Panc1 (cell line): ENCODE measurements around the gene MAGED4B.

ENCODE experiments used
- CTCF ChIP-seq: fragments of 450-650 bp; IDR thresholded peaks from 2 replicates; pipeline ENCODE4 v1.5.1; 2017; ENCODE audit warnings: mild to moderate bottlenecking
- POLR2AphosphoS5 ChIP-seq: IDR thresholded peaks from 2 replicates; pipeline ENCODE4 v1.6.1; 2012; ENCODE audit warnings: mild to moderate bottlenecking, low read depth, low read length, moderate library complexity
- TF ChIP-seq, protein P1 (sequence below), 2 experiments: IDR thresholded peaks; 2 replicates each; pipeline ENCODE4 v1.6.1; 2011 to 2012; ENCODE audit warnings: low read depth in 2 of 2, control low read depth in 1 of 2, low read length in 1 of 2, mild to moderate bottlenecking in 1 of 2, moderate library complexity in 1 of 2; ENCODE audit not compliant: insufficient read depth in 1 of 2

- TF ChIP-seq CTCF (no peak), POLR2AphosphoS5 (no peak)
- TF ChIP-seq, protein P1, sequence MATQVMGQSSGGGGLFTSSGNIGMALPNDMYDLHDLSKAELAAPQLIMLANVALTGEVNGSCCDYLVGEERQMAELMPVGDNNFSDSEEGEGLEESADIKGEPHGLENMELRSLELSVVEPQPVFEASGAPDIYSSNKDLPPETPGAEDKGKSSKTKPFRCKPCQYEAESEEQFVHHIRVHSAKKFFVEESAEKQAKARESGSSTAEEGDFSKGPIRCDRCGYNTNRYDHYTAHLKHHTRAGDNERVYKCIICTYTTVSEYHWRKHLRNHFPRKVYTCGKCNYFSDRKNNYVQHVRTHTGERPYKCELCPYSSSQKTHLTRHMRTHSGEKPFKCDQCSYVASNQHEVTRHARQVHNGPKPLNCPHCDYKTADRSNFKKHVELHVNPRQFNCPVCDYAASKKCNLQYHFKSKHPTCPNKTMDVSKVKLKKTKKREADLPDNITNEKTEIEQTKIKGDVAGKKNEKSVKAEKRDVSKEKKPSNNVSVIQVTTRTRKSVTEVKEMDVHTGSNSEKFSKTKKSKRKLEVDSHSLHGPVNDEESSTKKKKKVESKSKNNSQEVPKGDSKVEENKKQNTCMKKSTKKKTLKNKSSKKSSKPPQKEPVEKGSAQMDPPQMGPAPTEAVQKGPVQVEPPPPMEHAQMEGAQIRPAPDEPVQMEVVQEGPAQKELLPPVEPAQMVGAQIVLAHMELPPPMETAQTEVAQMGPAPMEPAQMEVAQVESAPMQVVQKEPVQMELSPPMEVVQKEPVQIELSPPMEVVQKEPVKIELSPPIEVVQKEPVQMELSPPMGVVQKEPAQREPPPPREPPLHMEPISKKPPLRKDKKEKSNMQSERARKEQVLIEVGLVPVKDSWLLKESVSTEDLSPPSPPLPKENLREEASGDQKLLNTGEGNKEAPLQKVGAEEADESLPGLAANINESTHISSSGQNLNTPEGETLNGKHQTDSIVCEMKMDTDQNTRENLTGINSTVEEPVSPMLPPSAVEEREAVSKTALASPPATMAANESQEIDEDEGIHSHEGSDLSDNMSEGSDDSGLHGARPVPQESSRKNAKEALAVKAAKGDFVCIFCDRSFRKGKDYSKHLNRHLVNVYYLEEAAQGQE (IDR thresholded peaks at IDR 0.05; ENCODE audit: insufficient read depth in 1 of 2, low read depth in 2 of 2, low read length in 1 of 2): no peak
Observed at GRCh38 chrX:52082578-52082977, 13.6 kb upstream of the MAGED4B start.
